ENCODE measurements around the gene CXCR4. TPM values are rescaled to one million over a fixed set of nuclear protein-coding genes. Genes with fewer than 3 reads are reported as not detected.
A peak's percentile ranks its signal among the peaks of the same experiment; 100 is the strongest.

The CXCR4 gene
- total and polyA plus RNA-seq, 8 donors, result 1.2 to 42.6 (median 15.9) TPM; not detected in 1

DNA sequence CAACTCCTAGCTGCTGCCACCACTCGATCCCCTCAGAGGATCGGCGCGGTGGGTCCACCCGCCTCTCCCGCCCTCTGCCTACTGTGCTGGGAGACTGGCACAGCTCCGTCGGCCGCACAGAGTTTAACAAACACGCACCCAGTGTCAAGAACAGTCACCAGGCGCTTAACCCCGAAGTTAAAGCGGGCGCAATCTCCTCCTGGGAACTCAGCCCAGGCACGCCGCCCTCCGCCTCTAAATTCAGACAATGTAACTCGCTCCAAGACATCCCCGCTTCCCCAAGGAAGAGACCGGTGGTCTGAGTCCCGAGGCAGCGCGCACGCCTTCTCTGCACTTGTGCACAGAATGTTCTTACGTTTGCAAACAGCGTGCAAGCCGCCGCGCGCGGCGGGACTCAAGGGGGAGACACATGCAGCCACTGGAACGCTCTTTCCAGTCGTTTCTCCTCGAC is 533 bp downstream of the CXCR4 start:
- intact Hi-C loops (cut with DNase I; ENCODE audit: low total_unique reads), result no loop called here
- H3K27me3 ChIP-seq, result peaks cover 0 to 75% (median 12%) of the 10 kb centered on the region in 3 donors
- H3K36me3 ChIP-seq, result peaks cover 6 to 15% (median 12%) of the 10 kb centered on the region in 4 donors
- H3K4me1 ChIP-seq, result peaks cover 18 to 56% (median 45%) of the 10 kb centered on the region in 4 donors
- peak overlapping the region; percentile 69 to 85 (median 83) for H3K27ac ChIP-seq
- TF ChIP-seq EP300 (IDR thresholded peaks at IDR 0.05) (no peak), POLR2A (IDR thresholded peaks at IDR 0.05) (no peak), POLR2AphosphoS5 (IDR thresholded peaks at IDR 0.05) (no peak)
- TF ChIP-seq, protein P1, sequence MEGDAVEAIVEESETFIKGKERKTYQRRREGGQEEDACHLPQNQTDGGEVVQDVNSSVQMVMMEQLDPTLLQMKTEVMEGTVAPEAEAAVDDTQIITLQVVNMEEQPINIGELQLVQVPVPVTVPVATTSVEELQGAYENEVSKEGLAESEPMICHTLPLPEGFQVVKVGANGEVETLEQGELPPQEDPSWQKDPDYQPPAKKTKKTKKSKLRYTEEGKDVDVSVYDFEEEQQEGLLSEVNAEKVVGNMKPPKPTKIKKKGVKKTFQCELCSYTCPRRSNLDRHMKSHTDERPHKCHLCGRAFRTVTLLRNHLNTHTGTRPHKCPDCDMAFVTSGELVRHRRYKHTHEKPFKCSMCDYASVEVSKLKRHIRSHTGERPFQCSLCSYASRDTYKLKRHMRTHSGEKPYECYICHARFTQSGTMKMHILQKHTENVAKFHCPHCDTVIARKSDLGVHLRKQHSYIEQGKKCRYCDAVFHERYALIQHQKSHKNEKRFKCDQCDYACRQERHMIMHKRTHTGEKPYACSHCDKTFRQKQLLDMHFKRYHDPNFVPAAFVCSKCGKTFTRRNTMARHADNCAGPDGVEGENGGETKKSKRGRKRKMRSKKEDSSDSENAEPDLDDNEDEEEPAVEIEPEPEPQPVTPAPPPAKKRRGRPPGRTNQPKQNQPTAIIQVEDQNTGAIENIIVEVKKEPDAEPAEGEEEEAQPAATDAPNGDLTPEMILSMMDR (IDR thresholded peaks at IDR 0.05), result no peak
- WGBS, 5 donors, result 0 to 1% (median 0%) methylated on average over 18 to 35 of the region's 35 CpGs
- peak overlapping the region; percentile 58 to 85 (median 69) for H3K4me3 ChIP-seq
- H3K9me3 ChIP-seq, result no peaks in the 10 kb centered on the region
- peak; percentile 48 to 80 for DNase-seq

DNA sequence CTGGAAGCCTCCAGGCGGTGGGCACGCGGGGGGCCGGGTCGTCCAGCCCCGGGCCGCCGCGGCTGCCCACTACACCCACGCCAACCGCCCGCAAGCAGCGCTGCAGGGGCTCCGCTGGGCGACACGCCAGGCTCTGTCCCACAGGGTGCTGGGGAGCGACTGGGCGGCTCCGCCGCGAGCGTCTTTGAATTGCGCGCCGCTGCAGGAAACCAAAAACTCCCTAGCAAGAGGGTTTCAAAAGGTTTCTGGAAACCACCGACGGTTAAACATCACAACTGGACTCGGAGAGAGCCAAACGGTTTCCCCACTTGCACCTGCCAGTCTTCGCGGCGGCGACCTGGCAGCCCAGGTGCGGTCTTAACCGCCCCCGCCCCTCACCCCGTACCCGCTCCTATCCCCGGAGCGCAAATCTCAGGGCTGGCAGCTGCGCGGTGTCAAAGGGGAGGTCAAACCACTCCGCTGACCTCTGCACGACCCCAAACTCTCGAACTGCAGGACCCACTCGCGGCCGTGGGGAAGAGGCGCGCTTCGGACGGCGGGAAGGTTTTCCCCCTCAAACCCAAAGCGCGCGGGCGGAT is 1.0 kb downstream of the CXCR4 start:
- H3K9me3 ChIP-seq, result no peaks in the 10 kb centered on the region
- peaks cover 0 to 75% (median 14%) of the 10 kb centered on the region in 3 donors for H3K27me3 ChIP-seq
- H3K27ac ChIP-seq, result peak overlapping the region; percentile 69 to 85 (median 83)
- H3K4me1 ChIP-seq, result peaks cover 18 to 61% (median 45%) of the 10 kb centered on the region in 4 donors
- 0 to 1% (median 1%) methylated on average over 29 to 57 of the region's 57 CpGs for WGBS, 5 donors
- intact Hi-C loops (cut with DNase I; ENCODE audit: low total_unique reads), result no loop called here
- DNase-seq, result peak; percentile 42 to 74
- peaks cover 6 to 15% (median 12%) of the 10 kb centered on the region in 4 donors for H3K36me3 ChIP-seq
- TF ChIP-seq EP300 (IDR thresholded peaks at IDR 0.05) (no peak), POLR2AphosphoS5 (IDR thresholded peaks at IDR 0.05) (no peak), POLR2A (IDR thresholded peaks at IDR 0.05) (no peak)
- TF ChIP-seq, protein P1 (IDR thresholded peaks at IDR 0.05), result no peak
- H3K4me3 ChIP-seq, result peak overlapping the region; percentile 58 to 85 (median 69)

DNA sequence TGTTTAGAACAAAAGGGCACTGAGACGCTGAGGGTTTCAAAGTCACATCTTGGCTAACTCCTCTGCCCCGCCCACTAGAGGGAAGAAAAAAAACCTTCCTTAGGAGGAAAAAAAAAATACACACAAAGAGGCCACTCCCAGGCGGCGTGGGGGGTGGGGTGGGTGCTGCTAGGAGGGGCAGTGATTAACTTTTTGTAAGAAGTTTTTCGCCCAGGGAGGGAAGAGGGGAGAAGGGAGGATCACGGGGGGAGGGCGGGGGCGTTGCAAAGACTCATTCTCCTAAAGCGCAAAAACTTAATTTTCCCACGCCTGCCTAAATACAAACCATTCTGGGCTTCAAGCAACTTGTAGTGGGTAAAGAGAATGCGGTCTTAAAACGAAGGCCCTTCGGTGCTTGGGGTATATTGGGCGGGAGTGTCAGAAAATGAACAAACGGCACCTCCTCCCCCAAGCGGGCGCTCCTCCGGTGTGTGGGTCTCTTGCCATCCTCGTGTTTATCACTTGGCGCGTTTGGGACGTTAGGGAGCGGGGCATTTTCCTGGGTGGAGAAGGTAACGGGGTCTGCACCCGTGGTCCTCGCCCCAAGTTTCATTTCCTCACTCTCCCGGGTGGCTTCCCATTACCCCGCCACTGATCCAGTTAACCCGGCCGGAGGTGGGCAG is 1.7 kb downstream of the CXCR4 start:
- Histone ChIP-seq H3K27me3 (peaks cover 0 to 75% (median 14%) of the 10 kb centered on the region in 3 donors), H3K36me3 (peaks cover 6 to 15% (median 12%) of the 10 kb centered on the region in 4 donors), H3K9me3 (no peaks in the 10 kb centered on the region), H3K4me3 (peak overlapping the region; percentile 58 to 85 (median 69)), H3K4me1 (peaks cover 18 to 62% (median 45%) of the 10 kb centered on the region in 4 donors), H3K27ac (peak overlapping the region; percentile 69 to 85 (median 83))
- intact Hi-C loops (cut with DNase I; ENCODE audit: low total_unique reads), result no loop called here
- TF ChIP-seq EP300 (IDR thresholded peaks at IDR 0.05), result no peak
- peak in 2 of 3 donors; percentile 21 to 26 for TF ChIP-seq POLR2AphosphoS5 (IDR thresholded peaks at IDR 0.05)
- WGBS, 5 donors, result 0 to 2% (median 1%) methylated on average over 22 to 30 of the region's 30 CpGs
- peak; percentile 56 to 86 for DNase-seq

DNA sequence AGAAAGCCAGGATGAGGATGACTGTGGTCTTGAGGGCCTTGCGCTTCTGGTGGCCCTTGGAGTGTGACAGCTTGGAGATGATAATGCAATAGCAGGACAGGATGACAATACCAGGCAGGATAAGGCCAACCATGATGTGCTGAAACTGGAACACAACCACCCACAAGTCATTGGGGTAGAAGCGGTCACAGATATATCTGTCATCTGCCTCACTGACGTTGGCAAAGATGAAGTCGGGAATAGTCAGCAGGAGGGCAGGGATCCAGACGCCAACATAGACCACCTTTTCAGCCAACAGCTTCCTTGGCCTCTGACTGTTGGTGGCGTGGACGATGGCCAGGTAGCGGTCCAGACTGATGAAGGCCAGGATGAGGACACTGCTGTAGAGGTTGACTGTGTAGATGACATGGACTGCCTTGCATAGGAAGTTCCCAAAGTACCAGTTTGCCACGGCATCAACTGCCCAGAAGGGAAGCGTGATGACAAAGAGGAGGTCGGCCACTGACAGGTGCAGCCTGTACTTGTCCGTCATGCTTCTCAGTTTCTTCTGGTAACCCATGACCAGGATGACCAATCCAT is 2.7 kb downstream of the CXCR4 start:
- peak overlapping the region in 2 of 5 donors; percentile 82 to 84 for H3K27ac ChIP-seq
- no peak for DNase-seq
- H3K27me3 ChIP-seq, result peaks cover 0 to 70% (median 14%) of the 10 kb centered on the region in 3 donors

More for the DNA sequence above, 2.7 kb downstream of the CXCR4 start:
- WGBS, 5 donors, result 88 to 94% (median 89%) methylated on average over 12 of the region's 12 CpGs
- Histone ChIP-seq H3K36me3 (peaks cover 6 to 15% (median 12%) of the 10 kb centered on the region in 4 donors), H3K9me3 (no peaks in the 10 kb centered on the region), H3K4me1 (peaks cover 18 to 62% (median 45%) of the 10 kb centered on the region in 4 donors), H3K4me3 (peak overlapping the region in 3 of 4 donors; percentile 60 to 85 (median 78))
- TF ChIP-seq, protein P1 (IDR thresholded peaks at IDR 0.05), result no peak
- TF ChIP-seq POLR2A (IDR thresholded peaks at IDR 0.05), result no peak
- TF ChIP-seq EP300 (IDR thresholded peaks at IDR 0.05), result no peak
- no peak for TF ChIP-seq POLR2AphosphoS5 (IDR thresholded peaks at IDR 0.05)
- intact Hi-C loops (cut with DNase I; ENCODE audit: low total_unique reads), result no loop called here
